HTERT RPE-1 (cell line): Measurements from ENCODE around the gene MRGPRX3.
"Not testable (repeated sequence)": the region's sequence is repeated elsewhere in the genome, so short reads cannot be mapped to it uniquely, and the experiment has no call there.

Source experiments
- in situ Hi-C: fragments of 300-500 bp; cut with MboI; formaldehyde crosslinking; loops from 4 replicates; pipeline ENCODE4 v1.14.3; 2020; ENCODE audit warnings: low sequenced_read_pairs

The MRGPRX3 gene

GRCh38 chr11:18132341-18132740 lies at the start of gene MRGPRX3:
TSS of gene MRGPRX3 (plus strand) at chr11:18132571. CDS start at chr11:18137203, 4,632 bp downstream.
- in situ Hi-C loops, result no loop called here

- in situ Hi-C loops, result no loop called here
Observed at GRCh38 chr11:18088366-18088765, 44.0 kb upstream of the MRGPRX3 start.

GRCh38 chr11:18088966-18089365 lies 43.4 kb upstream of the MRGPRX3 start:
- in situ Hi-C loops, result no loop called here

DNA sequence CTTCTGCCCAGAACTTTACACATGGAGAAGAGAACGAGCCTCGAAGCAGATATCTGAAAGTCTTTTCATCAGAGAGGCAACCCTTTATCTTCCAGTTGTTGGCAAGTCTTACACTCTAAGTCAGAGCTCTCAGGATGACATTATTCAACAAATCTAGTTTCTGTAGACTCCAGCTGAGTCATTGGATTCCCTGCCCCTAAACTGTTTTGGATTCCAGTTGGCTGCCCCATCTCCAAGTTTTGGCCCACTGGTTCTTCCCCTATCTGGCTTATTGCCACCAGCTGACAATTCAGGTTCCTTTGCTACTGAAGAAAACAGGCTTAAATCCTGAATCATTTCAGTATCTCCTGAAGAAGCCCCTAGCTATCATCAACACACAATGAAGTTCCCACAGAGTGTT lies 40.6 kb upstream of the MRGPRX3 start:
- in situ Hi-C loops, result no loop called here

GRCh38 chr11:18093959-18094358 lies 38.4 kb upstream of the MRGPRX3 start:
- in situ Hi-C loops, result no loop called here

- in situ Hi-C loops, result no loop called here
Observed at GRCh38 chr11:18100926-18101656, 31.3 kb upstream of the MRGPRX3 start.

GRCh38 chr11:18105086-18105801 lies 27.1 kb upstream of the MRGPRX3 start:
- in situ Hi-C loops, result no loop called here

- in situ Hi-C loops, result no loop called here
Observed at GRCh38 chr11:18105802-18106574, 26.4 kb upstream of the MRGPRX3 start, which contains the start of gene SAAL1. TSS of gene SAAL1 (minus strand) at chr11:18106082. CDS start at chr11:18106041, 41 bp downstream.

DNA sequence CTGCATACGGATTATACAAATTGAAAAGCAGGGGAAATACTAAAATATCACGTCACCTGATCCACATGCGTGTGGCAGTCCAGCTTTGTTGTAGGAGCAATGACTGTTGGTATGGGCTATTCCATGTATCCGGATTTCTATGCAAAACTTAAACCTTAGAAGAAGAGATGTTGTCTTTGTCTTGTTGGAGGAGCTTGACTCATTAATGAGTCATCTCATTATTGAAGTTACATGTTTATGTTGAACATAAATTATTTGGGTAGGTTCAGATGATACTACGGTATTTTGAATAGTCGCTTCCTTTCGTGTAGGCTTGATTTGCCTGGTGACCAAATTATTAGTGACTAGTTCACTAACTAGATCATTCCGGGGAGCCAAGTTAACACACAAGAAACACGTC lies 25.7 kb upstream of the MRGPRX3 start:
- in situ Hi-C loops, result no loop called here

GRCh38 chr11:18108254-18108653 lies 24.1 kb upstream of the MRGPRX3 start:
- in situ Hi-C loops, result no loop called here

GRCh38 chr11:18111005-18111404 lies 21.4 kb upstream of the MRGPRX3 start:
- in situ Hi-C loops, result no loop called here

- in situ Hi-C loops, result no loop called here
Observed at GRCh38 chr11:18115360-18116127, 16.8 kb upstream of the MRGPRX3 start.

DNA sequence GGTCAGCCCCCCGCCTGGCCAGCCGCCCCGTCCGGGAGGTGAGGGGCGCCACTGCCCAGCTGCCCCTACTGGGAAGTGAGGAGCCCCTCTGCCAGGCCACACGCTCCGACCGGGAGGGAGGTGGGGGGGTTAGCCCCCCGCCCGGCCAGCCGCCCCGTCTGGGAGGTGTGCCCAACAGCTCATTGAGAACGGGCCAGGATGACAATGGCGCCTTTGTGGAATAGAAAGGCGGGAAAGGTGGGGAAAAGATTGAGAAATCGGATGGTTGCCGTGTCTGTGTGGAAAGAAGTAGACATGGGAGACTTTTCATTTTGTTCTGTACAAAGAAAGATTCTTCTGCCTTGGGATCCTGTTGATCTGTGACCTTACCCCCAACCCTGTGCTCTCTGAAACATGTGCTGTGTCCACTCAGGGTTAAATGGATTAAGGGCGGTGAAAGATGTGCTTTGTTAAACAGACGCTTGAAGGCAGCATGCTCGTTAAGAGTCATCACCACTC lies 11.0 kb upstream of the MRGPRX3 start:
- in situ Hi-C loops, result not testable (repeated sequence)

DNA sequence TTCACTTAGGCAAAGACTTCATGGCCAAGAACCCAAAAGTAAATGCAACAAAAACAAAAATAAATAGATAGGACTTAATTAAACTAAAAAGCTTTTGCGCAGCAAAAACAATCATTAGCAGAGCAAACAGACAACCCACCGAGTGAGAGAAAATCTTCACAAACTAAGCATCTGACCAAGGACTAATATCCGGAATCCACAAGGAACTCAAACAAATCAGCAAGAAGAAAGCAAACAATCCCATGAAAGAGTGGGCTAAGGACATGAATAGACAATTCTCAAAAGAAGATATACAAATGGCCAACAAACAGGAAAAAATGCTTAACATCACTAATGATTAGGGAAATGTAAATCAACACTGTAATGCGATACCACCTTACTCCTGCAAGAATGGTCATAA lies 1.3 kb upstream of the MRGPRX3 start:
- in situ Hi-C loops, result not testable (repeated sequence)

DNA sequence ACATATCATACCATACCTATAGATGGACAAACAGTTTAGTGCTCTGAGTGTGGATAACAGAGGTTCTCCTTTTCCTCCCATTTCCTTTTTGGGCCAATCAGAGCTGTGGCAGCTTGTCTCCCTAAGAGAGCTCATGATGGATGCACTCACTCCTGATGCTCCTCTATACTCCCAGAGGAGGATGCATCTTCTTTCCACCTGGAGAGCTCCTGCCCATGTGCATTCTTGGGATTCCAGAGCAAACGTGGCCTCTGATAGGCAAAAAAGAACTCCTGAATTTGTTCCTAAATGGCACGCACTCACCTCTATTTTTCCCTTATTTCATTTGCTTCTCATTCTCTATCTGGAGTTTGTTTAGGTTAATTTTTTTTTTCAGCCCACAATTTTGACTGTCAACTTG lies 2.9 kb downstream of the MRGPRX3 start:
- in situ Hi-C loops, result no loop called here

DNA sequence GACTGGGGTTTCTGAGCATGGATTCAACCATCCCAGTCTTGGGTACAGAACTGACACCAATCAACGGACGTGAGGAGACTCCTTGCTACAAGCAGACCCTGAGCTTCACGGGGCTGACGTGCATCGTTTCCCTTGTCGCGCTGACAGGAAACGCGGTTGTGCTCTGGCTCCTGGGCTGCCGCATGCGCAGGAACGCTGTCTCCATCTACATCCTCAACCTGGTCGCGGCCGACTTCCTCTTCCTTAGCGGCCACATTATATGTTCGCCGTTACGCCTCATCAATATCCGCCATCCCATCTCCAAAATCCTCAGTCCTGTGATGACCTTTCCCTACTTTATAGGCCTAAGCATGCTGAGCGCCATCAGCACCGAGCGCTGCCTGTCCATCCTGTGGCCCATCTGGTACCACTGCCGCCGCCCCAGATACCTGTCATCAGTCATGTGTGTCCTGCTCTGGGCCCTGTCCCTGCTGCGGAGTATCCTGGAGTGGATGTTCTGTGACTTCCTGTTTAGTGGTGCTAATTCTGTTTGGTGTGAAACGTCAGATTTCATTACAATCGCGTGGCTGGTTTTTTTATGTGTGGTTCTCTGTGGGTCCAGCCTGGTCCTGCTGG lies 4.9 kb downstream of the MRGPRX3 start:
- in situ Hi-C loops, result no loop called here

- in situ Hi-C loops, result no loop called here
Observed at GRCh38 chr11:18140145-18140544, 7.8 kb downstream of the MRGPRX3 start.

- in situ Hi-C loops, result no loop called here
Observed at GRCh38 chr11:18144243-18144642, 11.9 kb downstream of the MRGPRX3 start.

DNA sequence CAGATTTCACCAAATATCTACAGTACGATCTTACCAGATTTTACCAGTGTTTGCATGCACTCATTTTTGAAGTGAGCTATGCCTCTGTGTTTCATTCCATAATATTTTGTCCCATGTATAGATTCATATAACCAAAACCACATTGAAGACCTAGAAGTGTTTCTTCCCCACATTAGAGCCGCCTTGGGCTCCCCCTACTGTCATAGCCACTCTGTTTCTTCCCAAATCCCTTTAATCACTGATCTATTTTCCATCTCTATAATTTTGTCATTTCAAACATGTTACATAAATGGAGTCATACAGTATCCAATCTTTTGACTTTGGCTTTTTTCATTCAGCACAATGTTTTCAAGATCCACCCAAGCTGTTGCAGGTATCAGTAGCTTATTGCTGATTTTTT lies 12.7 kb downstream of the MRGPRX3 start:
- in situ Hi-C loops, result no loop called here

DNA sequence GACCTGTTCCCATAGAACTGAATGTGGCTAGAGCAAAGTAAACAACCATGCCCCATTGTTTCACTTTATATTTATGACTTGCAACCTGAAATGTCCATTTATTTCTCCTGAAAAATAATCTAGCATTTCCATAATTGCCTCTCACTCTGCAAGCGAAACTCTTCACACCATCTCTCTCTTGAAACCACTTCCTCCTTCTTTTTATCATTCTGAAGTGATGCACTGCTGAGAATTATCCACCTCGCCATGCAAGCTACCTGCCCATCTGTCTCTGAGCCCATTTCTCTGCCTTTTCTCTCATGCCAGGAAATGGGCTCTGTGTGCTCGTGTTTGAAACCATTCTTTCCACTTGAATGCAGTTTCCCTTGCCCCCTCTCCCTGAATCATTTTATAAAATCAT lies 13.5 kb downstream of the MRGPRX3 start:
- in situ Hi-C loops, result no loop called here
